ENCODE measurements around the gene TMEM131L.

The TMEM131L gene

DNA sequence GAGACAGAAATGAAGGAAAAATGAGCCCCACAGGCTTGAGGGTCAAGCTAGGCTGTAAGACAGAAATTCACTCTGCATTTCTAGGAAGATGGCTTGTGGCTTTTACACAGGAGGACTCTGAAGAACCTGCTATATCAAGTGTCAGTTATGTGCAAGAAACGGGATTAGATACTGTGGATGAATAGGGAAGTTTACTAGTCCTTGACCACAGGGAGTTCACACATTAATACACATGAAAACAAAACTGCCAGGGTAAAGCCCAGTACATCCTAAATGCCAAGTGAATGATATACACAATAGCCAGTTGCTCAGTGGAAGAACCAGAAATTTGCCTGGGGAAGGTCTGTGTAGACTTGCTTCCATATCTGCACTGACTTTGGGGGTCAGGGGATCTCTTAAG is 53.5 kb downstream of the TMEM131L start:
- in situ Hi-C loops (cut with HindIII; ENCODE audit: low sequenced_read_pairs): no loop called here

DNA sequence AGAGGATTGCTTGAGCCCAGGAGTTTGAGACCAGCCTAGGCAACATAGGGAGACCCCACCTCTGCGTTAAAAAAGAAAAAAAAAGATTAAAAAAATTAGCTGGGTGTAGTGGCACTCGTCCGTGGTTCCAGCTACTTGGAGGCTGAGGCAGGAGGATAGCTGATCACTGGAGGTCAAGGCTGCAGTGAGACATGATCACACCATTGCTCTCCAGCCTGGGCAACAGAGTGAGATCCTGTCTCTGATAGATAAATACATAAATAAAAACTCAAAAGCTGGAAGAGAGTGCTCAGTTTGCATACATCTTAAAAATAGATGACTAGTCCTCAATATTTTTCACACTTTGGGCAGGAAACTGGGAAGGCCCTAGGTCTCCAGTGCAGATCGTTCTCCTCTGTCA is 54.1 kb downstream of the TMEM131L start:
- in situ Hi-C loops (cut with HindIII; ENCODE audit: low sequenced_read_pairs): no loop called here

DNA sequence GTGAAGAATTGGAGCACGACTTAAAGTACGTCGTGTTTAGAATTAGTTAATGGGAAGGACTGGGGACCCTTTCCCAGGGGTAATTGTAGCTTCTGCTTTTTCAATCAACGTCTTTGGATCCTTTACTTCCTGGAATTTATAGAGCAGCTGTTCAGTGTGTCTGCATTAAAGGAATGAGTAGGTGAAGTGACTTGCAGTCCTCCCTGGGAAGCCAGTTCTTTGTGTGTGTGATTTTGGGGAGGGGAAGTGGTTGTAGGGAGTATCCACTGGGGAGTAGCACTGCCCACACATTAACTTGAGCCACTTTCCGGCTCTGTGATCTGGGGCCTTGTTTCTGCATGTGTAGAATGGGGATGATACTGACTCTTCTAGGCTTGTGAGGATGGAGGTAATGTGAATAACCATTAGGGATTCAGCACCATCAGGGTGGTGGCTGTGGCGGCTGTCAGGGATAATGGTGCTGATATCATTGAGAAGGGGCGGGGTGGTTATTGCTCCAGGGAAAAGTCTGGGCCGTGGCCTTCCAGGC is 54.7 kb downstream of the TMEM131L start:
- in situ Hi-C loops (cut with HindIII; ENCODE audit: low sequenced_read_pairs): no loop called here

DNA sequence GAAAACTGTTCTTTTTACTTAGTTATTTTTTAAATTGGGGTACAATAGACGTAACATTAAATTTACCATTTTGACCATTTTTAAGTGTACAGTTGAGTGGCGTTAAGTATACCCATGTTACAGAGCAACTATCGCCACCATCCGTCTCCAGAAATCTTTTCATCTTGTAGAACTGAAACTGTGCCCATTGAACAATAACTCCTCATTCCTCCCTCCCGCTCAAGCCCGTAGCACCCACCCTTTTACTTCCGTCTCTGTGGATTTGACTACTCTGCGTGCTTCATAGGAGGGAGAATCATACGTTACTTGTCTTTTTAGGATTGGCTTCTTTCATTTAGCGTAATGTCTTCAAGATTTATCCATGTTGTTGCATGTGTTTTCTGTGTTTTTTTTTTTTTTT is 55.3 kb downstream of the TMEM131L start:
- in situ Hi-C loops (cut with HindIII; ENCODE audit: low sequenced_read_pairs): no loop called here

DNA sequence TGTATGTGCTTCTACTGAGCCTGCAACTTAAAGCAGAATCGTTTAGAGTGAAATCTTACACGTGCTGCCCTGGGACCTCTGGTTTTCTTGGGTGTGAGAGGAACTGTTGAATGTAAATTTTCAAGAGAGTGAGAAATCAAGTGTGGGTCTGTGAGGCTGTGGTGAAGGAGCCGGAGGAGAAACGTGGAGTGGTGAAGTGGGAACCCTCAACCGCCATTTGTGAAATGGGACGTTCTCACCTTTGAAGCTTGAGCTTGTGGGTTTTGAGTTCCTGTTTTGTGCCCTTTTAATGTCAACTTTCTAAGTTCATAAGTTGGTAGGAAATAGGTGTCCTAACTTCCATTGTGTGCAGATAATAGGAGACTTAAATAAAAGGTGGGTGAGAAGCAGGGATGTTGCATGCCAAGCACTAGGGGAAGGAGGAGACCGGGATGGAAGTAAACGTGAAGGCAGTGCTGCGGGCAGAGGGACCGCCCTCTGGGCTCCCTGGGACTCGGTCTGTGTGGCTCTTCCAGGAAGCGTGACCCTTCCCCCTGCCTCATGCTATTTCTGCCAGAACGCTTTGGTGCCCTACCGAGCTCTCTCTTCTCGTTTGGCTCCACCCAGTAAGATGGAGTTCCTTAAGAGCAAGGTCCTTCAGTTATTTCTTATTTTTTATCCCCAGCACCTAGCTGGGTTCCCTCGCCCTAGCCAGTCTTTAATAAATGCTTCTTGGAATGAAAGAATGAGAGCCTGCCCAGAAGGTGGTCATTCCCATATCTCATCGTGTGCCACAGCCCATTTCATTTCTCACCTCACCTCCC is 56.0 kb downstream of the TMEM131L start:
- in situ Hi-C loops (cut with HindIII; ENCODE audit: low sequenced_read_pairs): no loop called here

DNA sequence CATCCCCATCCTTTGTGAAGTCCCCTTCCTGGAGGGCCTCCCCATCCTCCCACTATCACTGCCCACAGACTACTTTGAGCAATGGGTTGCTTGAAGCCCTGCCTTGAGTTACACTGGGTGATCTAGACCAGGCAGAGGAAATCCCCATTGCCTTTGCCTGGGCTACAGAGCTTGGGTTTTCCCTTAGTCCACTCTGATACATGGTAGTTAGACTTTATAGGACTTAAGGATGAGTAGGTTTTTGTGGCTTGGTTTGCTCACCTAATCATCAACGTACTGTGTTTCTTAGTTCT is 56.6 kb downstream of the TMEM131L start:
- in situ Hi-C loops (cut with HindIII; ENCODE audit: low sequenced_read_pairs): no loop called here

DNA sequence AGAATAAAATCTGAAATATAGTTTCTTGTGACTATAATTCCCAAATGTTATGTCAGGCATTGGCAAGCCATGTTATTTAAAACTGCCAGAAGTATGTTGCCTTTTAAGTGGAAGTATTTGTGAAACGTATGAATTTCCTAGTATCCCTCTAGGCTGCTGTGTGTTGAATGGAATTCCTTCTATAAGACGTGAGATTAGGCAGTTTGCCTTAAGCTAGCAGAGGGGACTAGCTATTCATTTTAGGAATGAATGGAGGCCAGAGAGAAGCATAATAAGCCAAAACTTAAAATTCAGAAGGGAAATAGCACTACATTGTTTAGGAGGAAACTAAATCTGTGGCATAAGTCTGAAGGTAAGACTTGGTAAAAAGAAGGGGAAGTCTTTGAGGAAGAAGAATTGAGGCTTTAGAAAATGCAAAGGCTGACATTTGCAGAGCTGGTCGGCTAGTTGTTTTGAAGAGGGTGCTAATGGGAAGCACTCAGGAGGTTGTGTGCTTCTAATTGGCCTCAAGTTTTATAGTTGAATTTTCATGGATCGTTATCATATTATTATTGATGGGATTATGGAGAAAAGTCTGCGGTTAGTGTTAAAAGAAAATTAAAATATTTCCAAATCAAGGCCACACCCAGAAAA is 57.1 kb downstream of the TMEM131L start:
- in situ Hi-C loops (cut with HindIII; ENCODE audit: low sequenced_read_pairs): no loop called here

DNA sequence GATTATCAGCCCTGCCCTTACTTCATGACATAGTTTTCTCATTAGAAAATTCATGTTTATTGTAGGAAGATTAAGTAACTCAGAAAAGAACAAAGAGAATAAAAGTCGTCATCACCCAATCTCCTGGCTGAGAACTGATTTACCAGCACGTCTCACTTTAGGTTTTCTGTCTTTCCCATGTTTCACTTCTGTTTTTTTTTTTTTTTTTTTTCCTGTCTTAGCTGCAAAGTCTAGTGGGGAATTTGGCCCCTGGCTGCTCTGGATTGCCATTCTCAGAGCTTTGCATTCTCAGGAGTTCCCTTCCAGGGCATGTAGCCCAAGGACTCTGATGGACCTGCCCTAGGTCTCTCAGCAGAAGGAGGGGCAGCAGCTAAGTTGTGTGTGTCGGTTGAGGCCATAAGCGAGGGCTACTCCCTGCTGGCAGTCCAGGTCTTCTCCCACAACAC is 57.8 kb downstream of the TMEM131L start:
- in situ Hi-C loops (cut with HindIII; ENCODE audit: low sequenced_read_pairs): no loop called here

DNA sequence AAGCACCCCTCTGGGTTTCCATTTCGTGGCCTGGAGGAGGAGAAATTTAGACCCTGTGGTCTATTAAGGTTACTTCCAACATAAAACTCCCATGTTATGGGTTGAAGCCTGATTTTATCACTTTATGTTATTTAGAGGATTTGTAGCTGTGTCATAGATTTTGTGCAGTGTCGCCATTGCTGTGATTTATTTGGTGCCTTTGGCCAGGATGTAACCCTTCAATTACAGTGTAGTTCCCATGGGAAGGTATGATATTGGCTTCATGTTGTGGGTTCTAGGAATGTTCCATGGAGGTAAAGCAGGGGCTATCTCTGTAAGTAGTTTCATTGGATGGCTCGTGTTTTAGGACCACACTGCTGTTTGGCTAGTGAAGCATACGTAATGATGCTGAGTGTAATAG is 58.5 kb downstream of the TMEM131L start:
- in situ Hi-C loops (cut with HindIII; ENCODE audit: low sequenced_read_pairs): no loop called here

DNA sequence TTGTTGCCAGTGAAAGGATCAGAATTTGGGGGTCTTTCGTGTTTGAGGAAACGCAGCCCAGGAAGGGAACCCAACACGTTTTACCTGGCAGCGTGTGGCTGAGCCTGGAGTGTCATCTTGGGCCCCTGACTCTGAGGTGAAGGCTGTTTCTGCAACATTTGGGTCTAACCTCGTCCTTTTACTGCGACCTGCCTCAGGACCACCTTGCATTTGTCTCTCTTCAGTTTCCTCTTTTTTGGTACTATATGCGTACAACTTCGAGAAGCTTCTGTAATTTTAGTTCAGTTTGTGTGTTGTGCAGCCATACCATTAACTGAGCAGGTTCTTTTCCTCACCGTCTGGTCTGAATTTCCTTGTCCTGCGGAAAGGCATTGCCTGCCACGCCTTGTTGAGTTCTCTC is 61.5 kb downstream of the TMEM131L start:
- in situ Hi-C loops (cut with HindIII; ENCODE audit: low sequenced_read_pairs): no loop called here

DNA sequence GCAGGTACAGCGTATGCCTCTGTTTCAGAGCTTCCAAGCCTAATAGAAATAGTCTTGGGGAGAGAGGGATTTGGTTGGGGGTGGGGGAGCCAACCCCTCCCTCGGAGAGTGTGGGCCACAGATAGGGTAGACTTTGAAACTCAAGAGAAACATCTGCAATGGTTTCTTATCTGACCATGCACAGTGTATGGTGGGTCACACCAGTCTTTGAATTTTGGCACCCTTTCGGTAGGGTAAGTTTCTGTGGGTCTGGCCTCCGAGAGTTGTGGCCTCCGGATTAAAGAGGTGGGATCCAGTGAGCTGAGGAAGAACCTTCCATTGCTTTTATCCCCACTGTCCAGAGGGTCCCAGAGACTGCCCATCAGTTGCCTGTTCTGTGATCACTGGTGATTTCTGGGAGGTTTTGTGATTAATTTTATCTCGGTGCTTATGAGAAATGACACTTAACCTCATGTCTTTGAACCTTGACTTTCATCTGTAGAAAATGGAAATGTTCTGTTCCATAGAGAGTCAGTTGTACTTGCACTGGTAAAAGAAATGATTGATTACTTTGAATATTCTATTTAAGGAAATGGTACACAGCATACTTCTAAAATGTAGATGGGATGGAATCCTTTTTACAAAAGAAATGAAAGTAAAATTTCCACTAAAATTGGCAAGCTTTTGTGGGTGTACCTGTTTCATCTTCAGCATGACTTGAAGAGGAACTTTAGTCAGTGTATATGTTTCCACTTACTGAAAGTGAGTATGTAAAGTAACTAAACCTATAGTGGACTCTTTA is 62.7 kb downstream of the TMEM131L start:
- in situ Hi-C loops (cut with HindIII; ENCODE audit: low sequenced_read_pairs): no loop called here

DNA sequence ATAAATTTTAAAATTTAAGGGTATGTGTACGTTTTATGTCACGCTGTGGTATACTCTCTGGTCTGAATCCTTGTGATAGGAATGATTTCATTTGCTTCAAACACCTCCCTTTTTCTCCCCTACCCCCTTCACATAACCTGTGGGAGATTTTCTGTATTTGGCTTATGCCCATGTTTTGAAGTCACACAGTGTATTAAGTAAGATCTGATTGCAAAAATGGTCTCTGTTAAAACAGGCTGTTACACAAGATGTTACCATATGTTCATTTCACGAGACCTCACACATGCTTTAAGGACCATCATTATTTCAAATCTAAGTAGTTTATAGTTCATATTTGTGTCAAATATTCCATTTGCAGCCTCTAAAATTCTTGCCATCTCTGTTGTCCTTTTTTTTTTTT is 63.5 kb downstream of the TMEM131L start:
- in situ Hi-C loops (cut with HindIII; ENCODE audit: low sequenced_read_pairs): no loop called here

DNA sequence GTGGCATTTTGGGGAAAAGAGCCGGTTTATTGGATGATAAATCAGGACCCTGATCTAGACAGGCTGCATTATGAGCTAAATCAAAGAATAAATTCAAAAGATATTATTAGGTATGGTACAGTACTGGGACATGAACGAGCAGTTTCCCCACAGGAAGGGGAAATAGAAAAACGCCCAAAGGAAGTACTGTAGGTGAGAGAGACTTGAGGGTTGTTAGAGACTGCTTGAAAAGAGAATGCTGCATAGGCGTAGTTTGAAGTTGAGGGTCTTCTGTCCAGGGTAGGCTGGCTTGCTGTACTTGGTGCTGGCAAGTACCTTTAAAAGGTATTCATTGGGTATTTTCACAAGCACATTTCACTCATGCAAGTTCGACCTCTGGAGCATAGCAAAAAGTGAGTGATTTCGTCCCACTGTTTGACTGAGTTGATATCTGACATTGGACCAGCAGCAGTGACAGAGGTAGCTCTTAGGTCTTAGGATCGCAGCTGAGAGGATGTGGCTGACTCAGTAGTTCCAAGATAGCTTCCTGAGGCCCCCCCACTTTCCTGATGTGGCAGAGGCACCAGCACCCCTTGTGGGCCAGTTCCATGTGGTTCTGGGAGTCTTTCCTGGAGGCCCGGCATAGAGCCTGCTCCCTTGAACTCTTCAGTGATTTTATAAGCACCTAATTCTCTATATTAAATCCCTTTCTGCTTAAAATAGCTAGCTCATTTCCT is 64.3 kb downstream of the TMEM131L start:
- in situ Hi-C loops (cut with HindIII; ENCODE audit: low sequenced_read_pairs): no loop called here

DNA sequence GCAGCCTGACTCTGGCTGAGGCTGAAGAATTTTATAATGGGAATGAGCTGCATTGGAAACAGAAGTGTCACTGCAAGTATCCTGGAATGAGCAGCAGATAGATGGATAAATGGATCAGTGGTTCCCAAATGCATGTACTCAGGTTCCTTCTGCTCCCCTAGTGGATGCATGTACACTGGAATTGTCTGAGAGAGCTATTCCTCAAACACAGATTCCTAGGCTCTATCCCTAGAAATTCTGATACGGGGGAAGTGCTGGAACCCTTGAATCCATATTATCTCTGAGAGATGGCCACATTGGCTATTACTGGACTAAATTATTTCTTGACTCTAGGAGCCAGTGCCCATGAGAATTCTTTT is 64.8 kb downstream of the TMEM131L start:
- in situ Hi-C loops (cut with HindIII; ENCODE audit: low sequenced_read_pairs): no loop called here

DNA sequence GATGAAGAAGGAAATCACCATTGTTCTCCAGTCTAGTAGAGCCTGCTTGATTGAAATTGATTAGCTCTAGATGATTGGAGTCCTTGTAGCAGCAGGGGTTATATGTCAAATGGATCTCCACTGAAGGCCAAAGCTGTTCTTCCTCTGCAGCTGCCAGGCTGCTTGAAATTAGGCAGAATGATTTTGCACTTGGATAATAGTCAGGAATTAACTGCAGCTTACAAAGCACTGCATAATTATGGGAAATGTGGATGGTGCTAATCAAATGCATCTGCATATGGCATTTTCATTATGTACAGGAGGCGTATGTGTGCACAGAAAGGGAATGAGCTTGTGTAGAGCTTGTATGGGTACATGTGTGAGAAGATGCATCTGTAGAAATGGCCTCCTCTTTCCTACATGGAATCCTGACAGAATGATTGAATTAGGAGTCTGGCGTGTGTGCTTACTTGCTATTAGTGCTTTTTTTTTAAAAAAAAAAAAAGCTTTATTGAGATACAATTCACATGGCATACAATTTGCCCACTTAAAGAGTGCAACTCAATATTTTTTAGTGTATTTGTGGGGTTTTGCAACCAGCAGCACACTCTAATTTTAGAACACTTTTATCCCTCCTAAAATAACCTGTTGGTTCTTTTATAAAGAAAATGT is 65.9 kb downstream of the TMEM131L start:
- in situ Hi-C loops (cut with HindIII; ENCODE audit: low sequenced_read_pairs): no loop called here

DNA sequence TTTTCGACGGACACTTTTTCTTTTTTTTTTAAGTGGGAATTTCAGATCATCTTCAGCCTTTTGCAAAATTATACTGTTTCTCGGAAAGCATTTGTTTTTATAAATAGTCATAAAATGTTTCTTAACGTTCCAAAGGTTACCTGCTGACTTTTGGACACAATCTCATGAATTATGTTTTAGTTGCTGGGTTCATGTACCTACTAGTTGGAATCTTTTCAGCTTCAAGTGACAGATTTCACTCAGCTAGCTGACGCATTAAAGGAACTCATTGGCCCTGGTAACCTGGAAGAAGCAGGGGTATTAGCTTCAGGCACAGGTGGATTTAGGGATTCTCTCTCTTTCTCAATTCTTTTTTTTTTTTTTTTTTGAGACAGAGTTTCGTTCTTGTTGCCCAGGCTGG is 66.5 kb downstream of the TMEM131L start:
- in situ Hi-C loops (cut with HindIII; ENCODE audit: low sequenced_read_pairs): no loop called here

DNA sequence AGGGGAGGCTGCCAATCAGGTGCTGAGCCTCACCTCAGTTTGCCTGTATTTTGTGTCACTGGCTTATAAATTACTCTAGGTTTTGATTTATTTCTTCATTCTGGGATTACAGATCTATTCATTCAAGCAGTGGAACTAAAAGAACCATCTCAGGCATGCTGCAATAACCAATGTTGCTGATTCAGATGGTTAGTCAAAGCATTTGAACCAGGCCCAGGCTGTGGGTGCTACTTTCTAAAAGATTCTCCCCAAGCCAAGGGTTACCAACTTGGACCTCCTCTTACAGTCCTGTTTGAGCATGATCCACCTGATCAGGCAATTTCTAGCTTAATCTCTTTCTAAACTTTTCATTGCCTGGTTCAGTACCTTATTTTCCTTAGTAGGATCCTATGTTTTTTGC is 67.2 kb downstream of the TMEM131L start:
- in situ Hi-C loops (cut with HindIII; ENCODE audit: low sequenced_read_pairs): no loop called here

DNA sequence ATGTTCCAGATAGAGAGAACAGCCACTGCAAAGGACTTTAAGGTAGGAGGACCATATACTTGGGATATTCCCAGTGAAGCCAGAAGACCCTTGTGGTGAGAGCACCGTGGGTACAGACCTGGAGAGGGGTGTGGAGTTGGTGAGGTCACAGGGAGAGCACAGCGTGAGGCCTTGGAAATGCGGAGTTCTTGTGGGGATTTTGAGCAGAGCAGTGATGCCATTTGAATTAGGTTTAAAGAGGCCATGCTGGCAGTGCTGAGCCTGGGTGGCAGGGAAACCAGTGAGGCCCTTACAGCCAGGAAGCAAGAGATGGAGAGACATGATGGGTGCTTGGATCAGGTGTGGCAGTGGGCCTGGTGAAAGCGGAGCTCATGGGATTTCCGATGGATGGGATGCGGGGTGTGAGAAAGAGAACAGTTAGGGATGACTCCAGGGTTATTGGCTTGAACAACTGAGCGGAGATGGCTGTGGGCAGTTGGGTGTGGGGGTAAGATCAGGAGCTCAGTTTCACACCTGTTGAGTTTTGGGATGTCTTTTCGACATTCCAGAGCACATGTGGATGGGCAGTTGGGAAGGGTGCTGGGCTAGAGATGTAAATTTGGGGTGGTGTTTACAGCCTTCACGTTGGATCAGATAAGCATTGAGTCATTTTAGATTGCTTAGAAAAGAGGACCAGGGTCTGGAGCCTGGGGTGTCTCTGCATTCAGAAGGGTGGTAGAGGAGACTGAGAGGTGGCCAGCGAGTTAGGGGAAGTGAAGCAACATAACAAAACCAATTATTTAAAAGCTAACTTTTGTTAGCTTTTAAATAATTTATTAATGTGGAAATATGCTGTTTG is 68.9 kb downstream of the TMEM131L start:
- in situ Hi-C loops (cut with HindIII; ENCODE audit: low sequenced_read_pairs): no loop called here

DNA sequence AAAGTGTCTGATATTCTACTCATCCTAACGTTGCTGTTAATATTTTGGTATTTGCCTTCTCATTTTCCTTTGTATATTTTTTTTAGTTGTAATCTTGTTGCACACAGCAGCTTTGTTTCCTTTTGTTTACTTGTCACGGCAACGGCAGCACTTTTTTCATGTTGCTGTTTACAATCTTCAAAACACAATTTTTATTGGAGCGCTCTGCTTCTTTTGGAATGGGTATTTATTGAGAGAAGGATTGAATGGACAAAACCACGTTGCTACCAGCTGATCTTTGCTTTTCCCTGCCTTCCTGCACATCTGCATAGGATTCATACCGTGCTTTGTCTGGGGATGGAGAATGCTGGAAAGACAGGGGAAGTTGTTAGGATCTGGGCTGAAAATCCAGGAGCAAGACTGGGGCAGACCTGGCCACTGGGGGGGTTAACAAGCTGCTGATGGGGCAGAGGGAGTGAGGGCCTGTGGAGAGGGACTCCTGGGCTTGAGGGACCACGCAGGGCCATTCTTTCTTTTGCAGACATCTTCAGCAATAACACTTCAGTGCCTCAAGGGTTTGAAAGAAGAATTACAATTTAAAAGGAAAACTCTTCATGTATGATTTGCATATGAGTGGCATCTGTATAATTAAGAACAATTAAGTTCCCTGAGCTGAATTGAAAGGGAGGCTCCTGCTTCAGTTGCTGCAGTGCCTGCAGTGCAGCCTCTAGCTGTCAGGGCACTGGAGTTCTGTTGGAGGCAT is 69.8 kb downstream of the TMEM131L start:
- in situ Hi-C loops (cut with HindIII; ENCODE audit: low sequenced_read_pairs): no loop called here

All from DLD1 (cell line).